Measurements from ENCODE around the gene CYTH4.
"Not testable (repeated sequence)": the region's sequence is repeated elsewhere in the genome, so short reads cannot be mapped to it uniquely, and the experiment has no call there.

Gene CYTH4

GRCh38 chr22:37317698-37318210 is 35.4 kb downstream of the CYTH4 start:
- H3K4me3 ChIP-seq: no peak overlapping the region
- no peak overlapping the region for H3K27ac ChIP-seq

GRCh38 chr22:37318364-37319109 is 36.2 kb downstream of the CYTH4 start:
- Histone ChIP-seq H3K4me3 (no peak overlapping the region), H3K27ac (no peak overlapping the region)

- no peak overlapping the region for H3K4me3 ChIP-seq
- no peak overlapping the region for H3K27ac ChIP-seq
Measured at GRCh38 chr22:37319469-37319868, 37.2 kb downstream of the CYTH4 start.

- no peak overlapping the region for H3K4me3 ChIP-seq
- no peak overlapping the region for H3K27ac ChIP-seq
Measured at GRCh38 chr22:37320726-37321677, 38.7 kb downstream of the CYTH4 start.

GRCh38 chr22:37324340-37325038 is 42.2 kb downstream of the CYTH4 start:
- H3K27ac ChIP-seq: no peak overlapping the region
- no peak overlapping the region for H3K4me3 ChIP-seq

GRCh38 chr22:37325039-37325395 is 42.7 kb downstream of the CYTH4 start:
- no peak overlapping the region for H3K4me3 ChIP-seq
- no peak overlapping the region for H3K27ac ChIP-seq

- H3K27ac ChIP-seq: no peak overlapping the region
- H3K4me3 ChIP-seq: no peak overlapping the region
Measured at GRCh38 chr22:37326726-37327125, 44.4 kb downstream of the CYTH4 start.

- no peak overlapping the region for H3K4me3 ChIP-seq
Measured at GRCh38 chr22:37328017-37328416, 45.7 kb downstream of the CYTH4 start.

GRCh38 chr22:37328538-37329237 is 46.4 kb downstream of the CYTH4 start:
- not testable (repeated sequence) for H3K4me3 ChIP-seq, H3K27ac ChIP-seq

More at GRCh38 chr22:37328017-37328416, 45.7 kb downstream of the CYTH4 start:
- H3K27ac ChIP-seq: no peak overlapping the region

- Histone ChIP-seq H3K27ac (no peak overlapping the region), H3K4me3 (no peak overlapping the region)
Measured at GRCh38 chr22:37329238-37330140, 47.2 kb downstream of the CYTH4 start.

GRCh38 chr22:37330200-37331033 is 48.1 kb downstream of the CYTH4 start:
- Histone ChIP-seq H3K27ac (no peak overlapping the region), H3K4me3 (no peak overlapping the region)

- no peak overlapping the region for H3K27ac ChIP-seq
- no peak overlapping the region for H3K4me3 ChIP-seq
Measured at GRCh38 chr22:37331034-37331428, 48.7 kb downstream of the CYTH4 start.

GRCh38 chr22:37331856-37332536 is 49.7 kb downstream of the CYTH4 start:
- no peak overlapping the region for H3K4me3 ChIP-seq

GRCh38 chr22:37333724-37334460 is 51.6 kb downstream of the CYTH4 start:
- Histone ChIP-seq H3K27ac (no peak overlapping the region), H3K4me3 (no peak overlapping the region)

More at GRCh38 chr22:37331856-37332536, 49.7 kb downstream of the CYTH4 start:
- no peak overlapping the region for H3K27ac ChIP-seq

- Histone ChIP-seq H3K27ac (no peak overlapping the region), H3K4me3 (no peak overlapping the region)
Measured at GRCh38 chr22:37334461-37334858, 52.2 kb downstream of the CYTH4 start.

All from skin epidermis (tissue), 12 donors.